Left lobe of liver (tissue), 2 donors: ENCODE data around the gene CNMD. TPM values are rescaled to one million over a fixed set of nuclear protein-coding genes. Genes with fewer than 3 reads are reported as not detected.
"Not testable (repeated sequence)": the region's sequence is repeated elsewhere in the genome, so short reads cannot be mapped to it uniquely, and the experiment has no call there.

Experiments used
- ATAC-seq: fragments of 200-7000 bp; cut with Tn5 transposase; one replicate; pipeline ENCODE4 v1.9.1; 2020; ENCODE audit warnings: mild to moderate bottlenecking, moderate library complexity
- DNase-seq: peaks from one replicate; pipeline ENCODE4 v3.0.0-alpha.2; 2020; ENCODE audit warnings: low spot score
- total RNA-seq: library from RNA; stranded (reverse); gene quantifications from one replicate; pipeline ENCODE4 v1.2.1, GENCODE V29; 2021
- donor health status: DM: no; HTN: no; CAD: no; lungs with moderate emphysema.
- donor health status: DM: no; HTN: yes; CAD: no.

Gene CNMD
- total RNA-seq, 1 donor from 2014 or later = not detected

DNA sequence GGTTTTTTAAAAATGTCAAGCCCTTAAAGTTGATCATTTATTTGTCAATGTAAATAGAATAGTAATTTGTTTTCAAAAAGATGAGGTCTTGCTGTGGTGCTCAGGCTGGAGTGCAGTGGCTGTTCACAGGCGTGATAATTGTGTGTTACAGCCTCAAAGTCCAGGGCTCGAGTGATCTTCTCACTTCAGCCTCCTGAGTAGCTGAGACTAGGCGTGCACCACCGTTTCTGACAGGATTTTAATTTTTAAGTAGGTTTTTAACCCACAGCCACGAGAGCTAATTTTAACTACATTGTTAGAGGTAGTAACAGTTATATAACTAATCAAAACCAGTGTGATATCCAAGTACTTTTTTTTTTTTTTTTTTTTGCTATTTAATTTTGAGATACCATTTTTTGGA, 43.1 kb downstream of the CNMD start:
- DNase-seq (no peak), ATAC-seq (no peak)

DNA sequence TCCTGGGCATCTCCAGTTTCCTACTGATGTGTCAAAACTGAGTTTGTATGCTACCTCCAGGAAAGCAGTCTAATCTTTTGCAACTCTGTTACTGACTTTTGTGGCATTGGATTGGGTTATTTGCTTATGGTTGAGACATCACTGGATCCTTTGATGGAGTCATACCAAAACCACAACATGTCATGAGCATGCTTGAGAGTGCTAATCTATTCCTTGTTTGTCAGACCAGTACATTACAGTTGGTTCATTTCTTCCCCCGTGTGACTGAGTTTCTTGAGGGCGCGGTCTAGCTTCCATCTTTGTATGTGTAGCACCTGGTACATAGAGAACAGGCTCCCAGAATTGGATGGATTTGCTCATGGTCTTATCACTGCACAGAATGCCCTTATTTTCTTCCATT, 43.8 kb downstream of the CNMD start:
- ATAC-seq = no peak
- DNase-seq = no peak

DNA sequence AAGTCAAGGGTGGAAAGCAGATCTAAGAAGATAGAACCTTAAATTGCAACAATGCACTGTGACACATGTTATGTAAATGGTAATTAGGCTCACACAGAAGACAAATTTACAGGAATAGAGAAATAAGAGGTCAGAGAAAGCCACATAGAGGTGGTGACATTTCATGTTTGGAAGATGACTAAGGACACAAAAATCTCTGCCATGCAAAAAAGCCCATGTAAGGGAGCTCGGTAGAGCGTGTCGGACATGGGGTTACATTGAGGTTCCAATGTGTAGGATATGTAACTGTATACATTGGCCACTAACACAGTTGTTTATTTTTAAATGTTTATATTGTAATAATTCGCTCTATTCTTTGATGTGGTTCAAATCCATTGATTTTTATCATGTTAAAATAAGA, 53.2 kb downstream of the CNMD start:
- ATAC-seq (no peak), DNase-seq (no peak)

DNA sequence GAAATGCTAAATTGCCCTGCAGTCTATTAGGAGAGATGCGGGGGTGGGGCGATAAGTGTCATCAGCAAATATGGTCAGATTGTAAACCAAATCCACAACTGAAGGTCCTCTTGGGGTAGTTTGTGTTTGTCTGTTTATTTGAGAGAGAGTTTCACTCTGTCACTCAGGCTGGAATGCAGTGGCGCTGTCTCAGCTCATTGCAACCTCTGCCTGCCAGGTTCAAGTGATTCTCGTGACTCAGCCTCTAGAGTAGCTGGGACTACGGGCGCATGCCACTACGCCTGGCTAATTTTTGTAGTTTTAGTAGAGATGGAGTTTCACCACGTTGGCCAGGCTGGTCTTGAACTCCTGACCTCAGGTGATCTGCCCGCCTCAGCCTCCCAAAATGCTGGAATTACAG, 53.8 kb downstream of the CNMD start:
- DNase-seq, ATAC-seq: not testable (repeated sequence)

DNA sequence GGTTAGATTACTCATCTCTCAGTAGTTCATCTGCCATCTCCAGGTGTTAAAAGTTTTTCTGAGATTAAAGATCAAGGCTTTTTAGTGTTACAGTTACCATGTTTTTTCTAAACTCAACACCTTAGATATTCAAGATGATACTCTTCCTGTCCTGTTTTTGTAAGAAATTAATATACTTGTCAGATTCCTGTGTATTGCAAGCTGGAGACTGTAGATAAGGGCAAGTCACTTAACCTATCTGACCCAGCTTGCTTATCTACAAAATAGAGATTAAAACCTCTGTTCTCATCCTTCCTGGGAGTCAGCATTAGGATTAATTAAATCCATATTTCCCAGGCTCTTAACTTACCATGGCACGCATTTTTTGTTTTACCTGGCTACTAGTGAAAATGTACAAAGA, 61.8 kb downstream of the CNMD start:
- no peak for ATAC-seq
- no peak for DNase-seq

DNA sequence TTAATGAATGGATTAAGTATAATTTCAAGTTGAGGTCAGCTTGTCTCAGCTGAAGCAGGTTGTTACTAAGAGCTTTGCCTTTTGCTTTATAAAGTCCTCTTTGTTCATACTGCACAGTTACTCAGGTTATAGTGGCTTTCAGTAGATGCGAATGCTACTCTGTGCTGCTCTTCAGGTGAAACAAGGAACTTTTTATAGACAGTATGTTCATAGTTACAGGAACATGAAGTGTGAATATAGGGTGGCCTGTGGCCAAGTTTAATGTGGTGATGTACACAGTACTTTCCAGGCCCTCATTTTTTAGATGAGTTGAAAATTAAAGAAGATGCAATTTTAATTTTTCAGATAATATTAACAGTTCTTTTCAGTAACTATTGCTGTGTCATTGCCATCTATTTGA, 66.2 kb downstream of the CNMD start:
- ATAC-seq (no peak), DNase-seq (no peak)

DNA sequence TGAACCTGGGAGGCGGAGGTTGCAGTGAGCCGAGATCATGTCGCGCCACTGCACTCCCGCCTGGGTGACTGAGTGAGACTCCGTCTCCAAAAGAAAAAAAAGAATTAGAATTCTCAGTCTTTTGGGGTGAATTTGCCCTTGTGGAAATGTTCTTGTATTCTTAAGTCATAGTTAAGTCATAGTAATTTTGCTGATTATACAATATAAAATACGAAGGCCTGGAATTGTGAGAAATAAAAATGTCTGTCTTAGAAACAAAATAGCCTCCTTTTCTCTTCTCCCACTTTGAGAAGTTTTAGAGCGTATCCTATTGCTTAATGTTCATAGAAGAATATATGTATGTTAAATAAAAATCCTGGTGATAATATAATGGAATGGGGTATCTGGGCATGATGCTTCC, 68.9 kb downstream of the CNMD start:
- ATAC-seq = no peak
- no peak for DNase-seq

DNA sequence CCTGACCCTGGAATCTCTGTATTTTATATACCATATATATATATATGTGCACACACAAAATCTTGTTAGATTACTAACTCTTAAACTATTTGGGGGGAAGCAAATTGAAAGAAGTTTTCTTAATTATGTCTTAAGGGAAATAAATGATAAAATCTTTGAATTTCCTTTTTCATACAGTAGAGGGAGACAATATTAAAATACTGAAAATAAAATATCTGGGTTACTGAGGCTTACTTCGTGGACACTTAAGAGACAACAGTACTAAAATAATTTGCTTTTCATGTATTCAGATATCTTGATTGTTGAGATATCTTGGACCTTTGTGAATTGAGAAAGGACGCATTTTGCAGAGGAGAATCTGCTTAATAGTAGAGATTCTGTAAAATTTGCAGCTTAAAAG, 69.9 kb downstream of the CNMD start:
- ATAC-seq = no peak
- no peak for DNase-seq

DNA sequence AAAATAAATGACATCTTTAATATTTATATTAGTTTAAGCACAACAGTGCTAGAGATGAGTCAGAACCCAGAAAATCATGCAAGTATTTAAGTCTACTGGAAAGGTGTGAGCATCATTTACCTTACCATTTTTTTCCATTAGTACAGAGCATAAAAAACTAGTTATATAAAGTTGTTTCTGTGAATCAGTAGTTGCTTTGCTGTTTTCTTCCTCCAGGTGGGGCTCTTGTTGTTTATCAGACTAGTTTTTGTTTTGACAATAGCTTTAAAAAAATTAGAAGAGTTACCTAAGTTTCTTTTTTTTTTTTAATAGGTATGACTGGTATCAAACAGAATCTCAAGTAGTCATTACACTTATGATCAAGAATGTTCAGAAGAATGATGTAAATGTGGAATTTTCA, 74.3 kb downstream of the CNMD start:
- ATAC-seq (peak; percentile 60), DNase-seq (no peak)

DNA sequence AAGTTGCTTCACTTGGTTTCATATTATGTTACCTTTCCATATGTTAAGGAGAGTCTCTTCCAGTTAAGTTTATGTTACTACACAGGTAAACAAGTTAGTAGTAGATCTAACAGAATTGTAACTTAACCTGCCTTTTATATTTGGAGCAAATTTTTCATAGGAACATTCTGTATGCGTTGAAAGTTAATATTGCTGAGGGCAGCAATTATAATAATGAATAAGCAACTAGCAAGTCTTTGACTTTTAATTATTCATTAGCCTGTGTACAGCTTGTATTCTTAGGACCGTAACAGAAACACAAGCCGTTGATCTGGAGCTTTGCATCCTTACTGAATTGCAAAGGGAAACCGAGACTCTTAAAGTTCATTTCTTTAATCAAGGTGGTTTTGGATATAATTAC, 75.3 kb downstream of the CNMD start:
- DNase-seq (no peak), ATAC-seq (no peak)

DNA sequence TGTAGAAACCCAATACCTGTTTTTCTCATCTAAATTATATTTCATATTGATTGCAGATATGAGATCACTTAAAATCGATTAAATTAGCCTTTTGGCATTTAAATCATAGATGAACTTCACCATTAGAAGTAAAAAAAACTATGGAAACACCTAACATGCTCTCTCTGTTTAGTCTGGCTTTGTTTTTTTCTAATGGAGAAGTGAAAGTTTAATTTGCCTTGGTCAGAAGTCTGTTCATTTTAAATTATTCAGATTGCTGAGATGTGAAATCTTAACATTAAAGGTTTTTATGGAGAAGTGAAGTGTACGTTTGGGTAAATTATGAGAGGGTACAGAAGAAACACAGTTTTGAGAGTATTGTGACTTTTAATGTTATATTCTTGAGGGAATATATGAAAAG, 80.3 kb downstream of the CNMD start:
- ATAC-seq (no peak), DNase-seq (no peak)

Other genes starting within 250 kb of the CNMD start
- gene HNRNPA1L2, start 97.4 kb downstream of the CNMD start, total RNA-seq = 1.3 TPM
- 16.7 TPM for gene SUGT1, start 87.0 kb downstream of the CNMD start, total RNA-seq
- gene PCDH8, start 108.8 kb upstream of the CNMD start, total RNA-seq = not detected